Fibroblast of villous mesenchyme (primary cell): Measurements from ENCODE around the gene RPL28. TPM values are rescaled to one million over a fixed set of nuclear protein-coding genes. Genes with fewer than 3 reads are reported as not detected.

Source experiments
- DNase-seq: peaks from one replicate; pipeline ENCODE4 v3.0.0-alpha.2; 2010; ENCODE audit warnings: low read depth
- H3K4me3 ChIP-seq: 2 replicates; pipeline ENCODE4 v1.5.1; 2011; ENCODE audit warnings: low read depth, mild to moderate bottlenecking, low read length
- total RNA-seq: library from RNA; depleted of rRNA; stranded (reverse); fragments of >200 nt; gene quantifications from 2 replicates; pipeline ENCODE4 v1.2.3, GENCODE V29; 2012
- TF ChIP-seq, protein P1 (sequence below): IDR thresholded peaks from 2 replicates; pipeline ENCODE4 v1.5.1; 2012; ENCODE audit warnings: low read depth, mild to moderate bottlenecking, low read length; ENCODE audit not compliant: insufficient read depth

The RPL28 gene
- total RNA-seq, 1 donor, result 124 TPM

DNA sequence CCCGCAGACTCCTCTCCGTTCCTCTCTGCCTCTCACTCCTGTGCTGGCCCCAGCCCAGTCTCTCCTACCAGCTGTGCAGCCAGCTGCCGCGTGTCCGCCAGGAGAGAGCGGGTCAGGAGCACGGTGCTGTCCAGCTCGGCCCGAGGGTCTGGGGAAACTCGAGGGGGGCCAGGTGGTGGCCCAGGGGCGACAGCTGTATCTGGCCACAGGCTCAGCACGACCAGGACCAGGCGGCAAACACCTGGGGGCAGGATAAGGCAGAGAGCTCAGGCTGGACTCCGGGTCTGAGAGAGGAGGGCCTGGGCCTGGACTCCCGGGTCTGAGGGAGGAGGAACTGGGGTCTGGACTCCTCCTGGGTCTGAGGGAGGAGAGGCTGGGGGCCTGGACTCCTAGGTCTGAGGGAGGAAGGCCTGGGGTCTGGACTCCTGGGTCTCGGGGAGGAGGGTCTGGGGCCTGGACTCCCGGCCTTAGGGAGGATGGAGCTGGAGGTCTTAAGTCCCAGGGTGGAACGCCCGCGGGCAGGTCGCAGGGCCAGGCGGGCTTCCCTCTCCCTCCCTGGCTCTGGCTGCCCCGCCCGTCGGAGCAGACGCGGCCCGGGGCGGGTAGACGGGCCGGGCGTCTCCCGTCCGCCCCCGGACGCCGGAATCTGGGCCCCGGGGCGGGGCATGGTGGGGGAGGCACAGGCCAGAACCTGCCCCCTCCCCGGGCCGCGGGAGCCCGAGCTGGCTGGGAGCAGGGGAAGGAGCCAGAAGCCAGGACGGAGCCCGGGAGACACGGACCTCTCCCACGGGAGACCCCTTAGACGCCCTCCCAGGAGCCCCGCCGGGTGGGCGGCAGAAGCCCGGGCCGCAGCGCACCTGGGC is 16.8 kb upstream of the RPL28 start:
- peak overlapping the region; percentile 54 for H3K4me3 ChIP-seq
- TF ChIP-seq, protein P1, sequence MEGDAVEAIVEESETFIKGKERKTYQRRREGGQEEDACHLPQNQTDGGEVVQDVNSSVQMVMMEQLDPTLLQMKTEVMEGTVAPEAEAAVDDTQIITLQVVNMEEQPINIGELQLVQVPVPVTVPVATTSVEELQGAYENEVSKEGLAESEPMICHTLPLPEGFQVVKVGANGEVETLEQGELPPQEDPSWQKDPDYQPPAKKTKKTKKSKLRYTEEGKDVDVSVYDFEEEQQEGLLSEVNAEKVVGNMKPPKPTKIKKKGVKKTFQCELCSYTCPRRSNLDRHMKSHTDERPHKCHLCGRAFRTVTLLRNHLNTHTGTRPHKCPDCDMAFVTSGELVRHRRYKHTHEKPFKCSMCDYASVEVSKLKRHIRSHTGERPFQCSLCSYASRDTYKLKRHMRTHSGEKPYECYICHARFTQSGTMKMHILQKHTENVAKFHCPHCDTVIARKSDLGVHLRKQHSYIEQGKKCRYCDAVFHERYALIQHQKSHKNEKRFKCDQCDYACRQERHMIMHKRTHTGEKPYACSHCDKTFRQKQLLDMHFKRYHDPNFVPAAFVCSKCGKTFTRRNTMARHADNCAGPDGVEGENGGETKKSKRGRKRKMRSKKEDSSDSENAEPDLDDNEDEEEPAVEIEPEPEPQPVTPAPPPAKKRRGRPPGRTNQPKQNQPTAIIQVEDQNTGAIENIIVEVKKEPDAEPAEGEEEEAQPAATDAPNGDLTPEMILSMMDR, result no peak
- peak; percentile 39 for DNase-seq

DNA sequence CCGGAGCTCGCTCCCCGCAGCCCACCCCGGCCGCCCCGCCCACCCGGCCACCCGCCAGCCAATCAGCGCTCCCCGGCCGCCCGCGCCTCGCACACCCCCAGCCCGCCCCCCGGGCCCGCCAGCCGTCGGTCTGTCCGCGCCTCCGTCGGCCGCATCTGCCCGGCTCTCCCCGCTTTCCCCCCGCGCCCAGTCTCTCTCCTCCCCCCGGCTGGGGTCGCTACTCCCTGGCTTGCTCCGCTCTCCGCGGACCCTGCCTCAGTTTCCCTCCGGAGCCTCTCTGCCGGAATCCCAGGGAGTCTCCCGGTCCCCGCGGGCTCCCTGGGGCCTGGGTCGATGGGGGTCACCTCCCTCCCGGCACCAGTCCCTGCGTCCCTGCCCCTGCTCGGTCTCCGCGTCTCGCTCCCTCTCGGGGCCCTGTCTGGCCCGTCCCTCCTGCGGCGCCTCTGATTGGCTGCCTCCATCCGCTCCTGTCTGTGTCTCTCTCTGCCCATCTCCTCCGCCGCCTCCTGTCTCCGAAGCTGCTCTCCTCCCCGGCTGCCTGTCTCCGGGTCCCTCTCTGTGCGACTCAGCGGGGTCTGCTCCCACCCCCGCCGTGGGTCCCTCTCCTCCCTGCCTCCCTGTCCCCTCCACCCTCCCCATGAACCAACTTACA is 16.0 kb upstream of the RPL28 start:
- TF ChIP-seq, protein P1, result no peak
- DNase-seq, result peak; percentile 70
- H3K4me3 ChIP-seq, result peak overlapping the region; percentile 71

DNA sequence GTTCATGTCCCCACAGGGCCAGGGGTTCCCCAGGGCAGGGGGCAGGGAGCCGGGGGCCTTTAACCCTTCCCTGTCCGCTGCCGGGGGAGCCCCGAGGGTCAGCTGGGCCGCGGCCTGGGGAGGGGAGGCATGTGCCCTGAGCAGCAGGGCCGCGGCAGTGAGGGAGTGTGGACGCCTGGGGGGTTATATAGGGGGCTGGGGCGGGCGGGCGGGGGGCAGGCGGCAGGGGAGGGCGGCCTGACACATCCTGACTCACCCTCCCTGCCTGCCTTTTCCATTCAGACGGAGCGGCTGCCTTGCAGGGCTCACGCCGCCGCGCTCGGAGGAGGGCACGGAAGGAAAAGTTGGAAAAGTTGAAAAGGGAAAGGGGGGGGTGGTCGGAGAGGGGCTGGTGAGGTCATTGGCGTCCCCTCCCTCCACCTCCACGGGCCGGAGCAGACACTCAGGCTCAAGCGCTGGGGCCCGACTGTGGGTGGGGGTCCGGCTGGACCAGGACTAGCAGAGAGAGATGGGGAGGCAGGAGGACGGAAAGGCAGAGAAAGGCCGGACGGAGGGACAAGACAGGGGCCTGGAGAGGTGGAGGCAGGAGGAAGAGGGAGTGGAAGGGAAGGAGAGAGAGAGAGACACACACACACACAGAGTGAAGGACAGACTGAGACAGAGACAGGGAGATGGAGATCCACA is 15.3 kb upstream of the RPL28 start, which contains the start of gene IL11:
TSS of gene IL11 (minus strand) at position 159 of the 684 bp plus-strand sequence. CDS start at position 6, 153 bp downstream.
- TF ChIP-seq, protein P1, result no peak
- DNase-seq, result peak; percentile 29
- H3K4me3 ChIP-seq, result peak within 1 kb of the TSS; percentile 71

- no peak overlapping the region for H3K4me3 ChIP-seq
- TF ChIP-seq, protein P1, result no peak
- peak; percentile 43 for DNase-seq
Measured at GRCh38 chr19:55372316-55373081, 13.2 kb upstream of the RPL28 start.

- TF ChIP-seq, protein P1, result no peak
- DNase-seq, result no peak
- H3K4me3 ChIP-seq, result no peak overlapping the region
Measured at GRCh38 chr19:55373306-55373992, 12.3 kb upstream of the RPL28 start.
